Heart right ventricle (tissue), 16 donors: ENCODE data around the gene CDK6. TPM values are rescaled to one million over a fixed set of nuclear protein-coding genes. Genes with fewer than 3 reads are reported as not detected.

Experiments
- ATAC-seq, 8 donors: fragments of 200-7000 bp; cut with Tn5 transposase; one replicate each; pipeline ENCODE4 v1.9.1; 2020; ENCODE audit warnings: mild to moderate bottlenecking in 8 of 8, moderate library complexity in 8 of 8, moderate number of reproducible peaks in 1 of 8
- DNase-seq, 2 donors: peaks; one replicate each; pipeline ENCODE4 v3.0.0-alpha.2; 2020
- H3K27ac ChIP-seq, 10 donors: fragments of 200-600 bp; sonication (generic) in 2 of 10; one replicate each; pipeline versions ENCODE4 v1.5.0 to v1.8.0; 2020 to 2022; ENCODE audit warnings: mild to moderate bottlenecking in 3 of 10
- H3K27me3 ChIP-seq, 7 donors: fragments of 200-600 bp; one replicate each; pipeline ENCODE4 v1.8.0; 2021 to 2022; ENCODE audit warnings: mild to moderate bottlenecking in 2 of 7
- H3K36me3 ChIP-seq, 9 donors: fragments of 200-600 bp; sonication (generic) in 1 of 9; one replicate each; pipeline versions ENCODE4 v1.5.0 to v1.8.0; 2020 to 2022; ENCODE audit warnings: mild to moderate bottlenecking in 2 of 9
- H3K4me1 ChIP-seq, 9 donors: fragments of 200-600 bp; sonication (generic) in 1 of 9; one replicate each; pipeline versions ENCODE4 v1.5.0 to v1.8.0; 2020 to 2022; ENCODE audit warnings: mild to moderate bottlenecking in 4 of 9
- H3K4me3 ChIP-seq, 10 donors: fragments of 200-600 bp; sonication (generic) in 2 of 10; one replicate each; pipeline versions ENCODE4 v1.5.0 to v1.8.0; 2020 to 2022; ENCODE audit warnings: mild to moderate bottlenecking in 7 of 10, moderate library complexity in 2 of 10
- H3K9me3 ChIP-seq, 11 donors: fragments of 200-600 bp in 10 of 11; sonication (generic) in 2 of 11; one replicate each; pipeline versions ENCODE4 v1.5.0 to v1.8.0; 2013 to 2022; ENCODE audit warnings: mild to moderate bottlenecking in 2 of 11, control low read depth in 1 of 11, moderate library complexity in 1 of 11
- WGBS, 2 donors: extraction: QIAGEN DNeasy Blood & Tissue Kit; methylation state at CpG; one replicate each; pipeline ENCODE4 v1.1.7; 2013; ENCODE audit warnings: inconsistent platforms in 1 of 2; 5-methylcytosine and 5-hydroxymethylcytosine counted together
- intact Hi-C, 10 donors: fragments of 100-400 bp; cut with DNase I; formaldehyde crosslinking; loops; one replicate each; pipeline versions ENCODE4 v1.11.1 to v1.14.2; 2022
- polyA plus RNA-seq, 2 donors: library from polyadenylated mRNA; stranded (reverse); fragments of 200-250 nt; gene quantifications; one replicate each; pipeline ENCODE4 v1.2.3, GENCODE V29; 2013
- total RNA-seq, 10 donors: library from RNA; stranded (reverse); fragmentation: NEBNext Ultra II Directional in 3 of 10; extraction: Animal tissue kit (Norgen Biotek cat#: 25700) in 3 of 10; gene quantifications; one replicate each; pipeline versions ENCODE4 v1.2.1 to v1.2.4, GENCODE V29; 2021 to 2023
- TF ChIP-seq, protein P1 (sequence below), 9 donors: fragments of 200-600 bp; sonication (generic) in 2 of 9; IDR thresholded peaks; one replicate each; pipeline versions ENCODE4 v1.5.0 to v1.8.0; 2021 to 2022; ENCODE audit warnings: antibody characterized with exemption in 9 of 9, mild to moderate bottlenecking in 5 of 9, moderate library complexity in 1 of 9
- donor health status: Arrhythmogenic right ventricular cardiomyopathy.
- donor health status: ischemic (EF 13 %, LVEDD 7.1; RV severe dilation, severe dysfunction).
- donor health status: healthy with polysubstance abuse.
- donor health status: DM: no; HTN: yes; CAD: no.
- donor health status: DM: no; HTN: no; CAD: no.
- donor health status: ischemic (EF 25% LVEDD 6.9; RV normal size, moderate dysfunction).
- donor health status: ischemic (EF 25% LVEDD 5.7; RV mildly dilated, moderate dysfunction).
- donor health status: healthy.
- donor health status: DM: yes; HTN: yes; CAD: no.
- donor health status: Ischemic cardiomyopathy.
- donor health status: ischemic (EF 35%, LVEDD 5.7; RV mildly dilated, moderate dysfunction).
- donor health status: nonischemic (EF 11% LVEDD 7.7; RV severe dilation, severe dysfunction).
- donor health status: DM: yes; HTN: yes; CAD: no.
- donor health status: PGD.
- donor health status: ischemic (EF 29% LVEDD 5.4; RV normal size, mild dysfunction).
- donor health status: nonischemic (EF 23%, LVEDD 6.1; RV moderate dilation, normal function).

Gene CDK6
- total and polyA plus RNA-seq, 12 donors = 2.6 to 31.5 (median 16.4) TPM

- peaks cover 0 to 41% (median 19%) of the 10 kb centered on the region in 9 donors for H3K4me1 ChIP-seq
- TF ChIP-seq, protein P1, sequence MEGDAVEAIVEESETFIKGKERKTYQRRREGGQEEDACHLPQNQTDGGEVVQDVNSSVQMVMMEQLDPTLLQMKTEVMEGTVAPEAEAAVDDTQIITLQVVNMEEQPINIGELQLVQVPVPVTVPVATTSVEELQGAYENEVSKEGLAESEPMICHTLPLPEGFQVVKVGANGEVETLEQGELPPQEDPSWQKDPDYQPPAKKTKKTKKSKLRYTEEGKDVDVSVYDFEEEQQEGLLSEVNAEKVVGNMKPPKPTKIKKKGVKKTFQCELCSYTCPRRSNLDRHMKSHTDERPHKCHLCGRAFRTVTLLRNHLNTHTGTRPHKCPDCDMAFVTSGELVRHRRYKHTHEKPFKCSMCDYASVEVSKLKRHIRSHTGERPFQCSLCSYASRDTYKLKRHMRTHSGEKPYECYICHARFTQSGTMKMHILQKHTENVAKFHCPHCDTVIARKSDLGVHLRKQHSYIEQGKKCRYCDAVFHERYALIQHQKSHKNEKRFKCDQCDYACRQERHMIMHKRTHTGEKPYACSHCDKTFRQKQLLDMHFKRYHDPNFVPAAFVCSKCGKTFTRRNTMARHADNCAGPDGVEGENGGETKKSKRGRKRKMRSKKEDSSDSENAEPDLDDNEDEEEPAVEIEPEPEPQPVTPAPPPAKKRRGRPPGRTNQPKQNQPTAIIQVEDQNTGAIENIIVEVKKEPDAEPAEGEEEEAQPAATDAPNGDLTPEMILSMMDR (IDR thresholded peaks at IDR 0.05) = no peak
- H3K27ac ChIP-seq = peak overlapping the region in 2 of 10 donors; percentile 16 to 18
- intact Hi-C loops = loop anchor here in 5 of 10 donors (5.0 to 10.0 kb wide), 5 partner anchors 36 to 372 kb away; no protein-coding TSS in a partner anchor
- no peaks in the 10 kb centered on the region for H3K27me3 ChIP-seq
- H3K9me3 ChIP-seq = no peaks in the 10 kb centered on the region
- 28 to 30% methylated on average over 3 of the region's 3 CpGs for WGBS, 2 donors
- no peaks in the 10 kb centered on the region for H3K36me3 ChIP-seq
- no peak for DNase-seq
- no peak overlapping the region for H3K4me3 ChIP-seq
- no peak for ATAC-seq
These were observed 153.4 kb downstream of the CDK6 start for GRCh38 chr7:92682903-92683539.

GRCh38 chr7:92682330-92682729 lies 154.0 kb downstream of the CDK6 start:
- intact Hi-C loops = loop anchor here in 5 of 10 donors (5.0 to 10.0 kb wide), 5 partner anchors 35 to 372 kb away; no protein-coding TSS in a partner anchor
- peak in 1 of 8 donors; percentile 37 for ATAC-seq
- 81 to 88% methylated on average over 5 of the region's 5 CpGs for WGBS, 2 donors

DNA sequence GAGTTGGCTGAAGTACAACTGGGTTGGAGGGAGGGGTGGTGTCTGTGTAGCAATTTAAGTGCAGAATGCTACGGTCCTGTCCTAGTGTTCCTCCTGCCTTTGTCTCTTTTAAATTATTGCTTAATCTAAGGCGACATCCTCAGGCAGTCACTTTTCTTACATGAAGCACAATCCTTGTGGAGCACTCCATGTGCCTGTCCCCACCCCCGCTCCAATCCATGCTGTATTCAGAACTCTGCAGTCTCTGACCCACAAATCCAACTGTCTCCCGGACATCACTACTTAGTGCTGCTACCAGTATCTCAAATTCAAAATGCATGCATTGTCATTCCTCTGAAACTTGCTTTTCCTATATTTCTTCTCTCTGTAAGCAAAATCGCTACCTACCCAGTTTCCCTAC lies 154.7 kb downstream of the CDK6 start:
- 86 to 88% methylated on average over 5 of the region's 5 CpGs for WGBS, 2 donors
- no peak for DNase-seq
- no peaks in the 10 kb centered on the region for H3K27me3 ChIP-seq
- no peaks in the 10 kb centered on the region for H3K36me3 ChIP-seq
- peaks cover 0 to 41% (median 19%) of the 10 kb centered on the region in 9 donors for H3K4me1 ChIP-seq
- H3K9me3 ChIP-seq = no peaks in the 10 kb centered on the region
- H3K4me3 ChIP-seq = no peak overlapping the region
- intact Hi-C loops = loop anchor here in 5 of 10 donors (5.0 to 10.0 kb wide), 5 partner anchors 34 to 373 kb away; no protein-coding TSS in a partner anchor
- peak in 1 of 8 donors; percentile 25 for ATAC-seq
- no peak overlapping the region for H3K27ac ChIP-seq
- TF ChIP-seq, protein P1 (IDR thresholded peaks at IDR 0.05) = no peak

More at GRCh38 chr7:92682330-92682729, 154.0 kb downstream of the CDK6 start:
- TF ChIP-seq, protein P1 (IDR thresholded peaks at IDR 0.05) = no peak
- Histone ChIP-seq H3K27ac (peak overlapping the region in 2 of 10 donors; percentile 16 to 18), H3K4me3 (no peak overlapping the region), H3K36me3 (no peaks in the 10 kb centered on the region), H3K4me1 (peaks cover 0 to 41% (median 19%) of the 10 kb centered on the region in 9 donors), H3K27me3 (no peaks in the 10 kb centered on the region), H3K9me3 (no peaks in the 10 kb centered on the region)
- DNase-seq = no peak

- H3K4me3 ChIP-seq = no peak overlapping the region
- no peak overlapping the region for H3K27ac ChIP-seq
- DNase-seq (no peak), ATAC-seq (no peak)
- no peaks in the 10 kb centered on the region for H3K27me3 ChIP-seq
- intact Hi-C loops = loop anchor here in 5 of 10 donors (5.0 to 10.0 kb wide), 5 partner anchors 33 to 374 kb away; no protein-coding TSS in a partner anchor
- peaks cover 0 to 36% (median 19%) of the 10 kb centered on the region in 9 donors for H3K4me1 ChIP-seq
- no peaks in the 10 kb centered on the region for H3K36me3 ChIP-seq
- H3K9me3 ChIP-seq = no peaks in the 10 kb centered on the region
- TF ChIP-seq, protein P1 (IDR thresholded peaks at IDR 0.05) = no peak
- WGBS, 2 donors = 100% methylated on average over 1 of the region's 1 CpG
These were observed 155.9 kb downstream of the CDK6 start for GRCh38 chr7:92680442-92680841.
